ENCODE data around the gene UTP18.
A peak's percentile ranks its signal among the peaks of the same experiment; 100 is the strongest.
"Not testable (repeated sequence)": the region's sequence is repeated elsewhere in the genome, so short reads cannot be mapped to it uniquely, and the experiment has no call there.

UTP18 gene

DNA sequence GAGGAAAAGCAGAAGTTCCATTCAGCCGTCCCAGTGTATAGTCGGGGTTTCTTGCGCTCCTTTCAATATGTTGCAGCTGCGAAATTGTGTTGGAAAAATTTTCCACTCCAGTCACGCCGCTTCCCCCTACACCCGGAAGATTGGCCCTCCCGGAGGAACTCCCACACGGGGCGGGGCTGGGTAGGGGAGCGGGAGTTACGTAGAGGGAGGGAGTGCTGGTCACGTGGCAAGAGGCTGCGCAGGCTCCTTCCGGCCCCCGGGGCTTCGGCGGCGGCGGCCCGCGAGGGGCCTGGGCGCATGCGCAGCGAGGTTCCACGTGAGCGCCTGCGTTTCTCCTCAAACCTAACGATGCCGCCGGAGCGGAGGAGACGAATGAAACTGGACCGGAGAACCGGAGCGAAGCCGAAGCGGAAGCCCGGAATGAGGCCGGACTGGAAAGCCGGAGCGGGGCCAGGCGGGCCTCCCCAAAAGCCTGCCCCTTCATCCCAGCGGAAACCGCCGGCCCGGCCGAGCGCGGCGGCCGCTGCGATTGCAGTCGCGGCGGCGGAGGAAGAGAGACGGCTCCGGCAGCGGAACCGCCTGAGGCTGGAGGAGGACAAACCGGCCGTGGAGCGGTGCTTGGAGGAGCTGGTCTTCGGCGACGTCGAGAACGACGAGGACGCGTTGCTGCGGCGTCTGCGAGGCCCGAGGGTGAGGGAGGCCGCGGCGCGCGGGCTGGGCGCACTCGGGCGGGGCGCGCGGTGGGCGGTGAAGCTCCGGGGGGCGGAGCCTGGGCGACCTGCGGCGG, at the start of gene UTP18:
Gene UTP18 (plus strand): TSS at position 310 of the 787 bp plus-strand sequence. CDS start 39 bp downstream, at position 349.
- DNase-seq = peak; percentile 98

DNA sequence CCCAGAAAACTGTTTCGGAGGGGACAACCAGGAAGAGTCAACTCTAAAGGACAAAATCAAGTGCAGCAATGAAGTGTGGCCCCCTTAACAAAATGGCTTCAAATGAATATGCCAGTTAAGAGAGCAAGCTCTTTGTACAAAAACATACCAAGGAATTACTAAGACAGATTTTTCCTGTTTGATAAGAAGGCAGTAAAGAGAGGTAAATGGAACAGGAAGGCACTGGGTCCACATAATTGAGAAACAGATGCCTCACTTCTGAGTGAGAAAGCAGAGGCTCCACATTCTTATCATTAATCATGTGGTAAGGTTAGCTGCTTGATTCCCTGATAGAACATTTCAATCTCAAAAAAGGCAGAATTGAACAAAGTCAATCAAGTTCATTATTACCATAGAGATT, 45.4 kb upstream of the UTP18 start:
- no peak for DNase-seq

DNA sequence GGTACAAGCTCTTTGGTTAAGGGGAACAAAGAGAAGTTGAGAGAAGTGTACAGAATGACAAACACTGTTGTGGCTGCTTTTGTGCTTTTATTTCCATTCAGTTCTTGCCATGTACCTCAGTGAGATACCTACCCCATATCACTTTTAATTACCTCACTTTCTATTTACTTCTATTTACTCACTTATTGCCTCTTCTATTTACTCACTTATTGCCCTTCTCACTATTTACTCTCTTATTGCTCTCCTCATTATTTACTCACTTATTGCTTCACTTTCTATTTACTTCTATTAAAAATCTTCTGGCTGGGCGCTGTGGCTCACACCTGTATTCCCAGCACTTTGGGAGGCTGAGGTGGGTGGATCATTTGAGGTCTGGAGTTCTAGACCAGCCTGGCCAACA, 42.4 kb upstream of the UTP18 start:
- DNase-seq = no peak

DNA sequence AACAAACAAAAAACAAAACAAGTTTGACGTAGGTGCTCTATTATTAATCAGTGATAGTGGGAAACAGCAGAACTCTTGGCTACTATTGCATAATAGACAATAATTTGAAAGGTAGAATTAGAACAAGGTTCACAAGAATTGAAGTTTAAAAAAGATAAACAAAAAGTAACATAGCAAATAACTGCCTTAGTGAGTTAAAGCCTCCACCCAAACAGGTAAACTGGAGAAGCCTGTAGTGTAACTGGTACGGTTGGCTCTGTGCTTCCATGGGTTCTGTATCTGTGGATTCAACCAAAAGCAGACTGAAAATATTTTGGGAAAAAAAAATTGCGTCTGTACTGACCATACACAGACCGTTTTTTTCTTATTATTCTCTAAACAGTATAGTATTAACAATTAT, 39.0 kb upstream of the UTP18 start:
- no peak for DNase-seq

DNA sequence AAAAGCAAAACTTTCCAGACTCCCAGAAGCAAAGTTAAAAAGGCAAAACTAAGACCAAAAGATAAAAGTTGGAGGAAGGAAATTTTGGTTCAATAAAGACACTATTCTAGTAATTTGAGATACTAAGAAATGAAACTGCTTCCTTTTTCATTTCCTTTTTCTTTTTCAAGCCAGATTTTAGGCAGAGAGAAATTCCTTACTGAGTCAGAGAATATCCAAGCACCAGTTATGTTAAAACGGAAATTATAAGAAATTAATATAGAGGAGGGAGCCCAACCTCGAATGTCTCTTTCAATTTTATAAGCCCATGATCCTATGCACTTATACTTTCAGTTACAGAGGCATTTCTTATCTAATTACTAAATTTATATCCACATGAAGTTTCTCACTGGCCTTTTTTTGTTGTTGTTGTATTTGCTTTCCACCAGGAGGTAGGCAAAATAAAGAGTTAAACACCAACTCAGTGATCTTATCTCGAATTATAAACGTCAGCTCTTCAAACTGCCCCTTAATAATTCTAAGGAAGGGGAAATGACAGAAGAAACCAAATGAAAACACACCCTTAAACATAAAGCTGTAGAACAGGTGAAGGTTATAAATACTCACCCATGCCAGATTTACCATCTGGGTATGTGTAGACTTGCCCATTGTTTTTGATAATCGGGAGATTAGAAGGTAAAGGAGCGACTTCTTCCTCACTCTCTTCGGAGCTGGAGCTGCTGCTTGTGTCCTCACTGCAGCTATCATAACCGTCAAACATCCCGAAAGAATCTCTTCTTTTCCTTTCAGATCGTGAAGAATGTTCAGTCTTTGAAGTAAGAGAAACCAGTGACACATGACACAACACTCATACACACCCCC, 35.7 kb upstream of the UTP18 start:
- peak in 1 of 2 donors; percentile 34 for DNase-seq

DNA sequence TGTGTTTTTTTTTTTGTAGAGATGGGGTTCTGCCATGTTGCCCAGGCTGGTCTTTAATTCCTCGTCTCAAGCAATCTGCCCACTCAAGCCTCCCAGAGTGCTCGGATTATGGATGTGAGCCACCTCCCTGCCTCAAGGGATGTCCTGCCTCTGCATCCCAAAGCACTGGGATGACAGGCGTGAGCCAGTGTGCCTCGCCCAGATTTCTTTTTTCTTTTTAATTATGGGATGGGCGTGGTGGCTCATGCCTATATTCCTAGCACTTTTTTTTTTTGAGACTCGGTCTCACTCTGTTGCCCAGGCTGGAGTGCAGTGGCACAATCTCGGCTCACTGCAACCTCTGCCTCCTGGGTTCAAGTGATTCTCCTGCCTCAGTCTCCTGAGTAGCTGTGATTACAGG, 34.8 kb upstream of the UTP18 start:
- not testable (repeated sequence) for DNase-seq

DNA sequence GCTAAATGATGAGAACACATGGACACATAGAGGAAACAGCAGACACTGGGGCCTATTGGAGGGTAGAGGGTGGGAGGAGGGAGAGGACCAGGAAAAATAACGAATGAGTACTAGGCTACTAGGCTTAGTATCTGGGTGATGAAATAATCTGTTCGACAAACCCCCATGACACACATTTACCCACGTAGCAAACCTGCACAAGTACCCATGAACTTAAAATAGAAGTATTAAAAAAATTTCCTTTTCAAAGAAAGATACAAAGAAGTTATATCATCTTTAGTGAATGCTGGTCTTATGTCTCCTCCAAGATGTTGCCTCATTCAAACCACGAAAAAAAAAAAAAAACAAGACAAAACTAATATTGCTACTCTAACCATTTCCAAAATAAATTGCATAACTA, 32.2 kb upstream of the UTP18 start:
- peak in 1 of 2 donors; percentile 57 for DNase-seq

DNA sequence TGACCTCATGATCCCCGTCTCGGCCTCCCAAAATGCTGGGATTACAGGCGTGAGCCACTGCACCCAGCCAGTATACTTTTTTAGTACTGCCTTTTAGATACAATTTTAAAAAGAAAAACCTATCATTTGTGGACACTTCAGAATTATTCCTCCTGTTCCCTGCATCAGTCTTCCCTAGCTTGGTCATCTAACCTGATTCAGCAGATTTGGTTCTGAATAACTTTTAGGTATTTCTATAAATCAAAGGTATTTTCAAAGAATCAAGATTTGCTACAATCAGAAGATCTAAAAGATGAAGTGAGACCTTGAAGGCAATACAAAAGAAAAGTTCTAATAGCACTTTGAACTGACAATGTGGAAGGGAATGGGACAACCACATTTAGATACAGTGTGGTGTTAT, 30.5 kb upstream of the UTP18 start:
- DNase-seq = no peak

DNA sequence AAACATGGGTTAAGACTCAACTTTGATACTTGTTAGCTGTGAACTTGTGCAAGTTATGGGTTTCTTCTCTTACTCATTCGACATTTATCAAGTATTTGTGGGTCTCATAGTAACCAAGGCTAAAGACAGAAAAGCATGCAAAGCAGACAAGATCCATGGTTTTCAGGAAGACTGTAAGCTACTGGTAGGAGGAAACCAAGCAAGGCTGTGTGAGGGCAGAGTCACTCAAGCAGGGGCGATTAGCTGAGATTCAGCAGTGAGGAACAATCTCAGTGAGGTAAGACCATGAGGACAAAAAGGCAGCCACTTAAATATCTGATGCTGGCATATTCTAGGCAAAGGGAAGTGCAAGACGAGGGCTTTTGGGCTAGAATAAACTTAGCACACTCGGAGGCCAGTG, 30.0 kb upstream of the UTP18 start:
- DNase-seq = peak in 1 of 2 donors; percentile 19

DNA sequence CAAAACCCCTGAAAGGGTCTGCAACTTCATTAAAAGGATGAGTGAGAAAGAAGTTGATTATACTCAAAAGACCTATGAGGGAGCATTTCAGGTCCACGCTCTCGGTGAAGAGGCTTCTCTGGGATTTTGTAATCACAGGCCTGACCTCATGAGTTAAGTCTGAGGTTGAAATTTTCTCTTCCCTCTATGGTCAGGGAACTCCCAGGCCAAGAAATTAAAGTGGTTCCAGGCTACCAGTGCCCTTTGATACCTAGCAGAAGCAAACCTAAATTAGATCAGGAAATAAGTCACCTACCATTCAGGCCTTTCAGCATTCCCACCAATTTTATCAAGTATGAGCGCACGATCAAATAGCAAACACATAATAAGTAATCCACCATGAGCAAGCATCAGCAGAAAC, 28.3 kb upstream of the UTP18 start:
- peak; percentile 62 to 67 for DNase-seq

DNA sequence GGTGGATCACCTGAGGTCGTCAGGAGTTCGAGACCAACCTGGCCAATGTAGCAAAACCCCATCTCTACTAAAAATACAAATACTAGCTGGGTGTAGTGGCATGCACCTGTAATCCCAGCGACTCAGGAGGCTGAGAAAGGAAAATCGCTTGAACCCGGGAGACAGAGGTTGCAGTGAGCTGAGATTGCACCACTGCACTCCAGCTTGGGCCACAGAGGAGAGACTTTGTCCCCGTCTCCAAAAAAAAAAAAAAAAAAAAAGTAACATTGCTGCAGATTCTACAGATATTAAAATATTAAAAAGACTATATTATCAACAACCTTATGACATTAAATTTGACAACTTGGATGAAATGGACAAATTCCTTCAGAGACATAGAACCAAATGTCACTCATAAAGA, 26.2 kb upstream of the UTP18 start:
- no peak for DNase-seq

DNA sequence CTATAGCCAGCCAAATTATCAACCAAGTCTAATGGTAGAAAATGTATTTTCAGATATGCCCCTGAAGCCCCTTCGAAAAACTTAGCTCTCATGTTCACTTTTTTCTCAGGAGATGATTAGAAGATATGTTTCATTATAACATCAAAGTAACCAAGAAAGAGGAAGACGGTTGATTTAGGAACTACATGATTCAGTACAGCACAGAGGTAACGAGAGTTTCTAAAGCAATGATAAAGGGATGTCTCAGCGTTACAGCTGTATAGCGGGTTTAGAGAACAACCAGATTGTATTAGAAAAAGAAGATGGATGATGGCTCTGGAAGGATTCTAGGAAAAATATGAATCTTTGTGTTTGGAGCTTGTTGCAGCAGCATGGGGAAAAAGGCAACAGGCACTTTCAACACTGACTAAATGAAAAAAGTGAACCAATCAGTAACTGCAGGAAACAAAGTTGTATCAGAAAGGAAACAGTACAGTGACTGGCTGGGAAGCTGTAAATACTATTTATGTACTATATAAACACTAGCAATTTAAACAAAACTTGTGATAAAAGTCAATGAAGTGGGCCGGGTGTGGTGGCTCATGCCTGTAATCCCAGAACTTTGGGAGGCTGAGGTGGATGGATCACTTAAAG, 22.0 kb upstream of the UTP18 start:
- peak in 1 of 2 donors; percentile 36 for DNase-seq

DNA sequence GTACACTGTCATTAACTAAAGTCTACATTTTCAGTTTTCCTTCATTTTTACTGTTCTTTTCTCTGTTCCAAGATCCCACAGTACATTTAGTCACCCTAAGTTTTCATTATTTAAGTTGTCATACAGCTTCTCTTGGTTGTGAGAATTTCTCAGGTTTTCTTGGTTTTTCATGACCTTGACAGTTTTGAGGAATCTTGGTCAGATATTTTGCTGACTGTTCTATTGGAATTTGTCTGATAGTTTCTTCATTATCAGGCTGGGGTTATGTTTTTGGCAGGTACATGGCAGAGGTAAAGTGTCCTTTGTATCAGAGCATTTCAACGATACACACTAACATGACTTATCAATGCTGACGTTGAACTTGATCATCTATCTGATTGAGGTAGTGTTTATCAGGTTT, 20.1 kb upstream of the UTP18 start:
- DNase-seq = no peak

DNA sequence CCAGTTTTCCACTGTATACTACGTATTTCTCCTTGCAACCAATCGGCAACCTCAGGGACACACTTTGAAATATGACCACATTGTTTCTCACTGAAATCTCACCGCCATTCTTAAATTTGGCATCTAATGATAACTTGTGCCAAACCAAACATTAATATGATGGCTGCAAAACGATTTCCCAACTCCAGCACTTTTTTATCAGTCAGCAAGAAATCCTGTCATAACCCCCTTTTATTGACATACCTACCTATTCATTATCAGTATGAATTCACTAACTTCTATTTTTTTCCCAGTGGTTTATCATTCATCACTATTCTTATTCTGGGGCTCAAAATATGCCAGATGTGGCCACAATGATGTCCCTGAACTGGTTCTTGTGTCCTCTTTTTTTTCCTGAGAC, 16.3 kb upstream of the UTP18 start:
- DNase-seq = no peak

DNA sequence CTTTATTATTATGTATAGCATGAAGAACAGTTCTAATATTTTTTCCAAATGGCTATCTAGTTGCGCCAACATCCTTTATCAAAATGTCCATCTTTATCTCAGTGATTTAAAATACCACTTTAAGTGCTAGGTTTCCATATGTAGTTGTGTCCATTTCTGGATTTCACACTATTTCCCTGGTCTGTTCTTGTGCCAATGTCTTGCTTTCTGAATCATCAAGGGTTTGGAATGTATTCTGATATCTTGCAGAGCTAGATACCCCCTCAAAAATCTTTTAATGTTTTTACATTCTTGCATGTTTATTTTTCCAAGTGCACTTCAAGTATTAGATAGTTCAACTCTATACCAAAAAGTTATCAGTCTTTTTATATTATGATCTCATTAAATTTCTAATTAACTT, 14.8 kb upstream of the UTP18 start:
- no peak for DNase-seq

DNA sequence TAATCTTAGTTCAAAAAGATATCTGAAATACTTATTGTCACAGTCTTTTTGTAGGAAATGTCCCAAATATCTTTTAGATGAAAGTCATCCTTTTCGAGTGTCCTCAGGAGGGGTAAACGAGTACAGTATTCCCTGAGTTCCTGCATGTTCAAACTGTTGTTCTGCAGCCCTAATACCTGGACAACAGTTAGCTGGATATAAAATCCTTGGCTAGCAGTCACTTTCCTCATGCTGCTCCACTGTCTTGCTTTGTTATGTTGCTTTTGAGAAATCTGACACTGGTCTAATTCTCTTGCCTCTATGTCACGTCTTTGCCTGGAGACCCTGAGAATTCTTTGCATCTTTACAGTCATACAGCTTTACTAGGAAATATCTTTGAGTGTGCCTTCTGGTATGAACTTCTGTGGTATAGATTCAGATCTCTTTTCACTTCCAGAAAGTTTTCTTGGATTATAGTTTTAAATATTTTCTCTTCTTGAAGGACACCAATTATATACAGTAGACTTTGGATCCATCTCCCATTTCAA, 10.0 kb upstream of the UTP18 start:
- DNase-seq = no peak

DNA sequence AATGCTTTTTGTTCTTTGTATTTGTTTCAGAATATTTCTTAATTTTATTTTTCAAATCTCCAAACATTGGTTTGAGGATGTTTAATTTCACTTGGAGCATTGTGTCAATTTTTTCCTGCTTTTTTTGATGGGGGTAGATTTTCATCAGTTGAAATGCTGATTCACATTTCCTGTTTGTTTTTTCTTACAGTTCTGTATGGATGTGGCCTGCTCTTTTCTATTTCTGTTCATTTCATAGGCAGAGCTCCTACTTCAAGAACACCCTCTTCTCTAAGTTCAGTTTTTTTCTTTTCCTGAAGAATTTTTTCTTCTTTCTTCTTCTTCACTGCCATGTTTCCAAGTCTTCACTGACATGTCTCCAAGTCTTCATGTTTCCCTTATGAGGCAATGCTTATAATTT, 9.3 kb upstream of the UTP18 start:
- DNase-seq = no peak

DNA sequence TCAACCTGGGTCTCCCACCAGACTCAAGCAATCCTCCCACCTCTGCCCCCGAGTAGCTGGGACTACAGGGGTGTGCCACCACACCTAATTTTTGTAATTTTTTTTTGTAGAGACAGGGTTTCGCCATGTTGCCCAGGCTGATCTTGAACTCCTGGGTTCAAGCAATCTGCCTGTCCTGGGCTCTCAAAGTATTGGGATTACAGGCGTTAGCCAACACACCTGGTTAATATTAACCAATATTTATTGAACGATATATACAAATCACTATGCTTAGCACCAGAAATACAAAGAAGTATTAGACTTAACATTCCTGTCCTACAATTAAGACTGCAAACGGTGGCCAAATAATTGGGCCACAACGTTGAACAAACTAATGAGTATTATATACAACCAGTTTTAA, 4.7 kb upstream of the UTP18 start:
- DNase-seq = no peak

DNA sequence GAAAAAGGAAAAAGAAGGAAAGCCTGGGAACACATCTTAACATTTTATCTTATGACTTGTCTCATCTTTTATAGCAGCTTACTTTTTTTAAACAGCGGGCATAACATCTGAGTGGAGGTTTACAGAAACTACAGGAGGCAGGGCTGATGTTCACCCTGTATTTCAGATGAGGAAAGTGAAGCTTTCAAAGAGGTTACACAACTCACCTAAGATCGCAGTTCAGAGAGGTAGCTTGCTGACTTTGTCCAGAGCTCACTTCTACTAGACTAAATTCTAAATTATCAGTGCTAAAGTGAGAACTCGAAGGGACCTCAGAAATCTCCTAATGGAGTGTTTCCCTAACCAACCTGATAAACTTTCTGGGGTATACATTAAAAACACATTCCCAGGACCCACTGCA, 4.2 kb upstream of the UTP18 start:
- no peak for DNase-seq

DNA sequence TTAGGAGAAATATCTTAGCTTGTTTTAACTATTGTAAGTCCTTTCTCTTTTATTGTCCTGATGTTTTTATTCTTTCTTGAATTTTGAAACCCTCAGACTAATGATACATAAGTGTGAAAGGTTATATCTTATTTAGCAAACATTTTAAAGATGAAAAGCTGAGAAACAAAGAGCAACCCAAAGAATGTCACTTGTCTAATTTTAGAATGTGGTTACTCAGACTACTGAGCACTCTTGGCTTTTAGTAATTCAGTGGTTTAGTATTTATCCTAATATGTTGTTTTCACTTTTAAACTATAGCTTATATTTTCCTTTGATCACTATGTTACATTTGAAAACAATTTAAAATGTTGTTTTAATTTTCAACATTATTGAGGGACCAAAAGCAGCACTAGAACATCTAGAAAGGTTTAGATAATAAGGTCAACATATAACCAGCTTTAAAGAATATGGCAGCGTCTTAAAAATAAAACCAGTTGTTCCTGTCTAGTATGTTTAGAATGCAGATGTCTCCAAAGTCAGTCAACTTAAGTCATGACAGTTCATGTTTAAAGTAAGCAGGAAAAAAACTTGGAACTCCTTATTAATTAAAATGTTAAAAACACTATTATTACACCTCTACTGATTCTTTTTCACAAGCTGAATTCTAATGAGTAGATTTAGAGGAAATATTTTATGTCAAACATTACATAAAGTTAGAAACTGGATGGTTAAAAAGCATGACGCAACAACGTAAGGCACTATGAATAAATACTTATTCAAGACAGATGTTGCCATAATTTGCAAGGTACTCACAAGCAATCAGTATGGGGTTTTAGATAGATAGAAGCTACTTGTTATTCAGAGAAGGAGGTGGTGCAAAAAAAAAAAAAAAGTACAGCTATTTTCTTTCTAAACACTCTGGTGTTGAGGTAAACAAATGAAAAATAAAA, 2.9 kb upstream of the UTP18 start:
- no peak for DNase-seq

DNA sequence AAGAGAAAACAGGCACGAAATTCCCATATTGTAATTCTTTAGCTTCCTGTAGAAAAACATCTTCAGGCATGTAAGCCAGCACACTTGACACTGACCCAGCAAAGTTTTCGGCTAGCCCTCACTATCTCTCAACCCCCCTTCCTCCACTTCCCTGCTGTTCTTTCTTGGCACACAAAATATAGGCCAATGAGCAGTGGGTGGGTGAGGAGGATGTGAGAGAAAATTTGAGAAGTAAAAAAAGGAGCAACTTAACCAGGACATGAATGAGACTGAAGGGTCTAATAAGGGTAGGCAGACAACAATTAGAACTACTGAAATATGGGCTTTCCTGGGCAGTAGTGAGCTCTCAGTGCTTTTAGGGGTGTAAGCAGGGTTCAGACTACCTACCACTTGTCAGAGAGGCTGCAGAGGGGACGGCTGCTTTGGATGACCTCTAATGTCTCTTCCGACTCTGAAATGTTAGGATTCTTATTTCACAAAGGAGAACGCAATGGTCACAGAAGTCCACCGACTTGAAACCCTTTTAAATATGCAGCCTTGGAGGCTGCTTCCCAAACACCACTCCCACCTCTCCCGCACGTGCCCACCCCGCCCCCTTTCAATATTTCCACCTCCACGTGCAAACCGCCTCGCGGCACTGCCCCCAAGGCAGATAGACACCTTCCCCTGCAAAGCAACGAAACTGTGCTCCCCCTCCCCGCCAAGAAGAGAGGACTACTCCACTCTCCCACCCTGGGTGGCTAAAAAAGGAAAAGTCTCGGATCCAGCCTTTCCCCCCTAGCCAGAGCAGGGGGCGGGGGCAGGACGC, 1.4 kb upstream of the UTP18 start:
- DNase-seq = peak; percentile 65 to 73
